ENCODE results near the gene CPXM2.

GRCh38 chr10:123835575-123835974 lies 56.0 kb downstream of the CPXM2 start:
- TF ChIP-seq NR2C2 (IDR thresholded peaks at IDR 0.05; ENCODE audit: borderline replicate concordance, control insufficient read depth, insufficient read length, low read depth) (no peak), POLR2A (IDR thresholded peaks at IDR 0.05; ENCODE audit: low read depth, low read length) (no peak), ZBTB33 (IDR thresholded peaks at IDR 0.05) (no peak), MXI1 (IDR thresholded peaks at IDR 0.05; ENCODE audit: low read depth, low read length) (no peak; the same call in 1 of the 2 replicates), CBX5 (IDR thresholded peaks at IDR 0.05; ENCODE audit: low read depth) (no peak), HDGF (IDR thresholded peaks at IDR 0.05) (no peak)
- TF ChIP-seq, protein P1, sequence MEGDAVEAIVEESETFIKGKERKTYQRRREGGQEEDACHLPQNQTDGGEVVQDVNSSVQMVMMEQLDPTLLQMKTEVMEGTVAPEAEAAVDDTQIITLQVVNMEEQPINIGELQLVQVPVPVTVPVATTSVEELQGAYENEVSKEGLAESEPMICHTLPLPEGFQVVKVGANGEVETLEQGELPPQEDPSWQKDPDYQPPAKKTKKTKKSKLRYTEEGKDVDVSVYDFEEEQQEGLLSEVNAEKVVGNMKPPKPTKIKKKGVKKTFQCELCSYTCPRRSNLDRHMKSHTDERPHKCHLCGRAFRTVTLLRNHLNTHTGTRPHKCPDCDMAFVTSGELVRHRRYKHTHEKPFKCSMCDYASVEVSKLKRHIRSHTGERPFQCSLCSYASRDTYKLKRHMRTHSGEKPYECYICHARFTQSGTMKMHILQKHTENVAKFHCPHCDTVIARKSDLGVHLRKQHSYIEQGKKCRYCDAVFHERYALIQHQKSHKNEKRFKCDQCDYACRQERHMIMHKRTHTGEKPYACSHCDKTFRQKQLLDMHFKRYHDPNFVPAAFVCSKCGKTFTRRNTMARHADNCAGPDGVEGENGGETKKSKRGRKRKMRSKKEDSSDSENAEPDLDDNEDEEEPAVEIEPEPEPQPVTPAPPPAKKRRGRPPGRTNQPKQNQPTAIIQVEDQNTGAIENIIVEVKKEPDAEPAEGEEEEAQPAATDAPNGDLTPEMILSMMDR (IDR thresholded peaks at IDR 0.05 in 2 of 3, conservative IDR thresholded peaks at IDR 0.05 in 1 of 3; ENCODE audit: control insufficient read depth in 2 of 3, extremely low read depth in 1 of 3, insufficient read depth in 1 of 3, low read depth in 3 of 3, low read length in 3 of 3): no peak
- TF ChIP-seq, protein P2, sequence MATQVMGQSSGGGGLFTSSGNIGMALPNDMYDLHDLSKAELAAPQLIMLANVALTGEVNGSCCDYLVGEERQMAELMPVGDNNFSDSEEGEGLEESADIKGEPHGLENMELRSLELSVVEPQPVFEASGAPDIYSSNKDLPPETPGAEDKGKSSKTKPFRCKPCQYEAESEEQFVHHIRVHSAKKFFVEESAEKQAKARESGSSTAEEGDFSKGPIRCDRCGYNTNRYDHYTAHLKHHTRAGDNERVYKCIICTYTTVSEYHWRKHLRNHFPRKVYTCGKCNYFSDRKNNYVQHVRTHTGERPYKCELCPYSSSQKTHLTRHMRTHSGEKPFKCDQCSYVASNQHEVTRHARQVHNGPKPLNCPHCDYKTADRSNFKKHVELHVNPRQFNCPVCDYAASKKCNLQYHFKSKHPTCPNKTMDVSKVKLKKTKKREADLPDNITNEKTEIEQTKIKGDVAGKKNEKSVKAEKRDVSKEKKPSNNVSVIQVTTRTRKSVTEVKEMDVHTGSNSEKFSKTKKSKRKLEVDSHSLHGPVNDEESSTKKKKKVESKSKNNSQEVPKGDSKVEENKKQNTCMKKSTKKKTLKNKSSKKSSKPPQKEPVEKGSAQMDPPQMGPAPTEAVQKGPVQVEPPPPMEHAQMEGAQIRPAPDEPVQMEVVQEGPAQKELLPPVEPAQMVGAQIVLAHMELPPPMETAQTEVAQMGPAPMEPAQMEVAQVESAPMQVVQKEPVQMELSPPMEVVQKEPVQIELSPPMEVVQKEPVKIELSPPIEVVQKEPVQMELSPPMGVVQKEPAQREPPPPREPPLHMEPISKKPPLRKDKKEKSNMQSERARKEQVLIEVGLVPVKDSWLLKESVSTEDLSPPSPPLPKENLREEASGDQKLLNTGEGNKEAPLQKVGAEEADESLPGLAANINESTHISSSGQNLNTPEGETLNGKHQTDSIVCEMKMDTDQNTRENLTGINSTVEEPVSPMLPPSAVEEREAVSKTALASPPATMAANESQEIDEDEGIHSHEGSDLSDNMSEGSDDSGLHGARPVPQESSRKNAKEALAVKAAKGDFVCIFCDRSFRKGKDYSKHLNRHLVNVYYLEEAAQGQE (IDR thresholded peaks at IDR 0.05; ENCODE audit: low read depth, low read length): no peak
